Lung (tissue), 12 donors: ENCODE measurements around the gene SNX33. TPM values are rescaled to one million over a fixed set of nuclear protein-coding genes. Genes with fewer than 3 reads are reported as not detected.
"Not testable (repeated sequence)": the region's sequence is repeated elsewhere in the genome, so short reads cannot be mapped to it uniquely, and the experiment has no call there.

Source experiments
- ATAC-seq: fragments of 200-7000 bp; cut with Tn5 transposase; one replicate; pipeline ENCODE4 v1.9.1; 2020; ENCODE audit warnings: moderate number of reproducible peaks; ENCODE audit not compliant: insufficient read depth, low FRiP score
- DNase-seq, 3 donors: peaks; one replicate each; pipeline ENCODE4 v3.0.0-alpha.2; 2013 to 2017
- H3K27ac ChIP-seq, 2 donors: one replicate each; pipeline ENCODE4 v1.5.1; 2013; ENCODE audit warnings: mild to moderate bottlenecking in 2 of 2, moderate library complexity in 2 of 2, control low read depth in 1 of 2, inconsistent platforms in 1 of 2, low read depth in 1 of 2, low read length in 1 of 2
- H3K27me3 ChIP-seq, 3 donors: one replicate each; pipeline ENCODE4 v1.5.1; 2013; ENCODE audit warnings: low read length in 2 of 3; ENCODE audit not compliant: control insufficient read depth in 3 of 3, insufficient read depth in 3 of 3
- H3K36me3 ChIP-seq, 4 donors: one replicate each; pipeline ENCODE4 v1.5.1; 2013; ENCODE audit warnings: low read length in 4 of 4, mild to moderate bottlenecking in 1 of 4, moderate library complexity in 1 of 4; ENCODE audit not compliant: control insufficient read depth in 4 of 4, insufficient read depth in 4 of 4
- H3K4me1 ChIP-seq, 5 donors: one replicate each; pipeline ENCODE4 v1.5.1; 2013; ENCODE audit warnings: low read length in 5 of 5, mild to moderate bottlenecking in 2 of 5, moderate library complexity in 1 of 5; ENCODE audit not compliant: control insufficient read depth in 5 of 5, insufficient read depth in 5 of 5
- H3K4me3 ChIP-seq: one replicate; pipeline ENCODE4 v1.5.1; 2013; ENCODE audit warnings: mild to moderate bottlenecking, control low read depth, moderate library complexity
- H3K9ac ChIP-seq, 2 donors: one replicate each; pipeline ENCODE4 v1.5.1; 2013; ENCODE audit warnings: low read length in 2 of 2, control low read depth in 1 of 2; ENCODE audit not compliant: insufficient read depth in 1 of 2
- H3K9me3 ChIP-seq, 4 donors: one replicate each; pipeline ENCODE4 v1.5.1; 2013; ENCODE audit warnings: low read length in 3 of 4, mild to moderate bottlenecking in 1 of 4, moderate library complexity in 1 of 4; ENCODE audit not compliant: control insufficient read depth in 4 of 4, insufficient read depth in 3 of 4
- WGBS, 2 donors: extraction: QIAGEN DNeasy Blood & Tissue Kit; methylation state at CpG; one replicate each; pipeline ENCODE4 v1.1.7; 2013; 5-methylcytosine and 5-hydroxymethylcytosine counted together
- polyA plus RNA-seq, 2 donors: library from polyadenylated mRNA; stranded (reverse); fragments of 200-250 nt; gene quantifications; one replicate each; pipeline ENCODE4 v1.2.1, GENCODE V29; 2013
- total RNA-seq, 2 donors: library from RNA; depleted of rRNA in 1 of 2; stranded (reverse); fragments of >200 nt in 1 of 2; gene quantifications; one replicate each; pipeline ENCODE4 v1.2.1, GENCODE V29; 2014 to 2021
- TF ChIP-seq, protein P1 (sequence below): IDR thresholded peaks from 2 replicates; pipeline ENCODE4 v1.5.1; 2012; ENCODE audit warnings: mild to moderate bottlenecking; ENCODE audit errors: control extremely low read depth, extremely low read depth
- donor health status: control.
- donor health status: control.
- donor health status: Bipolar disorder and iron deficiency.
- donor health status: healthy.
- donor health status: DM: yes; HTN: yes; CAD: no.

The SNX33 gene
- total and polyA plus RNA-seq, 4 donors, result 13.6 to 23.5 (median 18.0) TPM

DNA sequence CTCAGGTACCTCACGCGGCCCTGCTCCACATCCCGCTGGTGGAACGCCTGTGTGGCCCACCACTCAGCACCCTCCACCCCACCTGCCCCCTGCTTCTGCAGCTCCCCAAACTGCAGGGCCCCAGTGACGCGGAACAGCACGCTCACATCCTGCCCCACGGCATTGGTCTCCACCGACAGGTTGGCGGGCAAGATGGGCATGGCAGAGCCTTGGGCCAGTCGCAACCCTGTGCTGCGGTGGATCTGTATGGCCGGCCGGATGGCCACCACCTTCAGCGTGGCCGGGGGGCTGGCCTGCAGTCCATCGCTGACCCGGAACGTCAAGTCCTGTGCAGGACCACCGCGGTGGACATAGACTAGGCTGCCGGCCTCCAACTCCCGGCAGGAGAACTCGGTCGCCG is 41.1 kb downstream of the SNX33 start:
- DNase-seq, result no peak
- H3K27ac ChIP-seq, result no peak overlapping the region
- peaks cover 0 to 5% (median 4%) of the 10 kb centered on the region in 5 donors for H3K4me1 ChIP-seq
- 96 to 97% methylated on average over 21 to 26 of the region's 26 CpGs for WGBS, 2 donors
- H3K27me3 ChIP-seq, result no peaks in the 10 kb centered on the region
- H3K36me3 ChIP-seq, result peaks cover 0 to 8% (median 5%) of the 10 kb centered on the region in 4 donors
- H3K9ac ChIP-seq, result no peak overlapping the region
- TF ChIP-seq, protein P1, sequence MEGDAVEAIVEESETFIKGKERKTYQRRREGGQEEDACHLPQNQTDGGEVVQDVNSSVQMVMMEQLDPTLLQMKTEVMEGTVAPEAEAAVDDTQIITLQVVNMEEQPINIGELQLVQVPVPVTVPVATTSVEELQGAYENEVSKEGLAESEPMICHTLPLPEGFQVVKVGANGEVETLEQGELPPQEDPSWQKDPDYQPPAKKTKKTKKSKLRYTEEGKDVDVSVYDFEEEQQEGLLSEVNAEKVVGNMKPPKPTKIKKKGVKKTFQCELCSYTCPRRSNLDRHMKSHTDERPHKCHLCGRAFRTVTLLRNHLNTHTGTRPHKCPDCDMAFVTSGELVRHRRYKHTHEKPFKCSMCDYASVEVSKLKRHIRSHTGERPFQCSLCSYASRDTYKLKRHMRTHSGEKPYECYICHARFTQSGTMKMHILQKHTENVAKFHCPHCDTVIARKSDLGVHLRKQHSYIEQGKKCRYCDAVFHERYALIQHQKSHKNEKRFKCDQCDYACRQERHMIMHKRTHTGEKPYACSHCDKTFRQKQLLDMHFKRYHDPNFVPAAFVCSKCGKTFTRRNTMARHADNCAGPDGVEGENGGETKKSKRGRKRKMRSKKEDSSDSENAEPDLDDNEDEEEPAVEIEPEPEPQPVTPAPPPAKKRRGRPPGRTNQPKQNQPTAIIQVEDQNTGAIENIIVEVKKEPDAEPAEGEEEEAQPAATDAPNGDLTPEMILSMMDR, result no peak
- ATAC-seq, result no peak
- H3K9me3 ChIP-seq, result no peaks in the 10 kb centered on the region
- no peak overlapping the region for H3K4me3 ChIP-seq

DNA sequence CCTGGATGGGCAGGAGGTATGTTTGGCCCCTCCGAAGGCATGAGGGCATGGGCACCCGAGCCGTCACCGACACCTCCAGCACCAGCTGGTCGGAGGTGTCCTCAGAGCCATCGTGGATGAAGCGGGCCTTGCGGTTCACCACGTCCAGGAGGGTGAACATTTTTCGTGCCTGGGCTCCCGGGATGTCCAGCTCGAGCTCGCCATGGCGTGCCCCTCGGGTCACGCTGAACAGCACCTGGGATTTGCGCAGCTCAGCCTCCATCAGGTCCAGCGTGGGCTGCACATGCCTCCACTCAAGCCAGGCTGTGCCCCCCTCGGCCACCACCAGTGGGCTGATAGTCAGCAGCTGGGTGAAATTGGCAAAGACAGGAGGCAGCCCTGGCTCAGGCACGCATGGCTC is 41.7 kb downstream of the SNX33 start:
- H3K27me3 ChIP-seq, H3K36me3 ChIP-seq, H3K4me3 ChIP-seq, H3K9me3 ChIP-seq, DNase-seq, H3K27ac ChIP-seq, H3K9ac ChIP-seq, ATAC-seq: not testable (repeated sequence)
- H3K4me1 ChIP-seq, result peaks cover 0 to 11% (median 9%) of the 10 kb centered on the region in 5 donors
- WGBS, 2 donors, result 91 to 94% methylated on average over 20 of the region's 20 CpGs

DNA sequence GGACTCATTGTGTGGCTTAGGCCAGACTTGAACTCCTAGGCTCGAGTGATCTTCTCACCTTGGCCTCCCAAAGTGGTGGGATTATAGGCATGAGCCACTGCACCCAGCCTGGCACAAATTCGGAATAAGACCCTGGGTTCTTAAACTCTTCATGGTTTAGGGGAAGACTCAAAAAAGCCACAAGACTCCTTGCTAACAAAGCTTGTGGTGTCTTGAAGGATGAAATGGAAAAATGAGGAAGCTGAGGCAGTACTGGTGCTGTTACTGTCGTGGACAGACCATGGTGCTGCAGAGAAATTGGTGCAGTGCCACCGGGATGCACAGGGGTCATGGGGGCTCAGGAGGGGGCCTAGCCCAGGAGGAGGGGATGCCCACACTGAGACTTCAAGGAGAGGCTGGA is 44.6 kb downstream of the SNX33 start:
- 48 to 67% methylated on average over 4 of the region's 4 CpGs for WGBS, 2 donors
- H3K4me1 ChIP-seq, result peaks cover 3 to 29% (median 12%) of the 10 kb centered on the region in 5 donors
- not testable (repeated sequence) for H3K27ac ChIP-seq, ATAC-seq, H3K9me3 ChIP-seq, DNase-seq, H3K36me3 ChIP-seq, H3K9ac ChIP-seq, H3K27me3 ChIP-seq, H3K4me3 ChIP-seq

DNA sequence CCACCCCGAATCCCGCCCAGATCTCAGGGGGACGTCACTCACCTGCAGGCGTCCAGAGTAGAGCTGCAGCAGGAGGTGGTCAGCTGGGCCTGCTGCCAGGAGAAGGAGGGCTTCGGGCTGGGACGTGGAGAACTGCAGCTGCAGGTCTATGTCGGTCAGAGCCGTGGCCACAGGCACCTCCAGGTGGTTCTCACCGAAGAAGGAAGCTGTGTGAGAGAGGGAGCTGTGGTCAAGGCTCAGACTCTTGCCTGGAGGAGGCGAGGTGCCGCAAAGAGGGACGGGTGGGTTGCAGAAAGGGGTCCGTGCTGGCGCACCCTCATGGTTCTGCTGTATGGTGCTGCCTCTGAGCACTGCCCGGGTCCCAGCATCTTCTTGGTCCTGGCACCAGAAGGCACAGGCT is 45.3 kb downstream of the SNX33 start:
- H3K4me1 ChIP-seq, result peaks cover 3 to 29% (median 12%) of the 10 kb centered on the region in 5 donors
- not testable (repeated sequence) for H3K27ac ChIP-seq, H3K36me3 ChIP-seq, H3K9me3 ChIP-seq, H3K4me3 ChIP-seq, DNase-seq, H3K27me3 ChIP-seq, ATAC-seq, H3K9ac ChIP-seq
- WGBS, 2 donors, result 72 to 73% methylated on average over 7 to 11 of the region's 15 CpGs

DNA sequence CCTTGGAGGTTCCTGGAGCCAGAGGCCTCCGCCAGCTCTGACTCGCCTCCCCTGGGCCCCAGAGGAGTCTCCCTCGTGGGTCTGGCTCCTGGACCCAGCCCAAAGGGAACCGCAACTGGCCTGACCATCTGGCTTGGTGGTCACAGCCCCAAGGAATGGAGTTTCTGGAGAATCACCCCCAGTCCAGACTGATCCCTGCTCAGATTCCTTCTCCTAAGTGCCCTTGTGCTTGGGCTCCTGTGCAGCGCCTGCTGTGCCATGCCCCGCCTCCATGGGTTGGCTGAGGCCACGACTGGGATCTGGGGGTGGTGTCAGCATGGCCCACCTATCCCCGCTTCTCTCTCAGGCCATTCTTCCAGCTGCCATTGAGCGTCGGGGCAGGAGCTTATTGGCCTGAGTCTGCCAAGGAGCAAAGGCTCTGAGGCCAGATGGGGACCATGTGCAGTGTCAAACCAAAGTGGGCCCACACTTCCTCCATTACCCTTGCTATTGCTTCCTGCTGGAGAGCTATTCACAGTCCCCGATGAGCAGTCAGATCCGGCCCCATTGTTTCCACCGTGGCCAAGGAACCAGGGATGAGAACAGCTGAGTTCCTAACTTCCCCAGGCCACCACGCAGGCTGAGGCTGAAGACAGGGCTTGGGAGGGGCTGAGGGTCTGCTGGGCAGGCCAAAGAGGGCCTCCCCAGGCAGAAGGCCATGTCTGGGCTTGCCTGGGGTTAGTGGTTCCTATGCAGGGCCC is 46.0 kb downstream of the SNX33 start:
- H3K4me1 ChIP-seq, result peaks cover 3 to 29% (median 12%) of the 10 kb centered on the region in 5 donors
- no peaks in the 10 kb centered on the region for H3K27me3 ChIP-seq
- H3K9ac ChIP-seq, result no peak overlapping the region
- no peak overlapping the region for H3K4me3 ChIP-seq
- H3K9me3 ChIP-seq, result no peaks in the 10 kb centered on the region
- ATAC-seq, result no peak
- peak in 2 of 3 donors; percentile 42 to 52 for DNase-seq
- TF ChIP-seq, protein P1, result no peak
- peak overlapping the region; percentile 4 to 67 for H3K27ac ChIP-seq
- WGBS, 2 donors, result 37 to 46% methylated on average over 14 of the region's 14 CpGs
- H3K36me3 ChIP-seq, result peaks cover 0 to 6% (median 0%) of the 10 kb centered on the region in 4 donors
